Measurements from ENCODE around the gene MSRB2. TPM values are rescaled to one million over a fixed set of nuclear protein-coding genes. Genes with fewer than 3 reads are reported as not detected.

Gene MSRB2
- total and polyA plus RNA-seq, 2 experiments from 2014 or later = 9.5 to 34.6 TPM

DNA sequence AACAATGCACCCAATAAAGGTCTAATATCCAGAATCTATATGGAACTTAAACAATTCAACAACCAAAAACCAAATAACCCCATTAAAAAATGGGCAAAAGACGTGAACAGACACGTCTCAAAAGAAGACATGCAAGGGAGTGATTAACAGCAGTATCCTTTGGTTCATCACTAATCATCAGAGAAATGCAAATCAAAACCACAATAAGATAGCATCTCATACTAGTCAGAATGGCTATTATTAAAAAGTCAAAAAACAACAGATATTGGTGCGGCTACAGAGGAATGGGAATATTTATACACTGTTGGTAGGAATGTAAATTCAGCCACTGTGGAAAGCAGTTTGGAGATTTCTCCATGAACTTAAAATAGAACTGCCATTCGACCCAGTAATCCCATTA lies 46.6 kb downstream of the MSRB2 start (continued):
- TF ChIP-seq, protein P1, sequence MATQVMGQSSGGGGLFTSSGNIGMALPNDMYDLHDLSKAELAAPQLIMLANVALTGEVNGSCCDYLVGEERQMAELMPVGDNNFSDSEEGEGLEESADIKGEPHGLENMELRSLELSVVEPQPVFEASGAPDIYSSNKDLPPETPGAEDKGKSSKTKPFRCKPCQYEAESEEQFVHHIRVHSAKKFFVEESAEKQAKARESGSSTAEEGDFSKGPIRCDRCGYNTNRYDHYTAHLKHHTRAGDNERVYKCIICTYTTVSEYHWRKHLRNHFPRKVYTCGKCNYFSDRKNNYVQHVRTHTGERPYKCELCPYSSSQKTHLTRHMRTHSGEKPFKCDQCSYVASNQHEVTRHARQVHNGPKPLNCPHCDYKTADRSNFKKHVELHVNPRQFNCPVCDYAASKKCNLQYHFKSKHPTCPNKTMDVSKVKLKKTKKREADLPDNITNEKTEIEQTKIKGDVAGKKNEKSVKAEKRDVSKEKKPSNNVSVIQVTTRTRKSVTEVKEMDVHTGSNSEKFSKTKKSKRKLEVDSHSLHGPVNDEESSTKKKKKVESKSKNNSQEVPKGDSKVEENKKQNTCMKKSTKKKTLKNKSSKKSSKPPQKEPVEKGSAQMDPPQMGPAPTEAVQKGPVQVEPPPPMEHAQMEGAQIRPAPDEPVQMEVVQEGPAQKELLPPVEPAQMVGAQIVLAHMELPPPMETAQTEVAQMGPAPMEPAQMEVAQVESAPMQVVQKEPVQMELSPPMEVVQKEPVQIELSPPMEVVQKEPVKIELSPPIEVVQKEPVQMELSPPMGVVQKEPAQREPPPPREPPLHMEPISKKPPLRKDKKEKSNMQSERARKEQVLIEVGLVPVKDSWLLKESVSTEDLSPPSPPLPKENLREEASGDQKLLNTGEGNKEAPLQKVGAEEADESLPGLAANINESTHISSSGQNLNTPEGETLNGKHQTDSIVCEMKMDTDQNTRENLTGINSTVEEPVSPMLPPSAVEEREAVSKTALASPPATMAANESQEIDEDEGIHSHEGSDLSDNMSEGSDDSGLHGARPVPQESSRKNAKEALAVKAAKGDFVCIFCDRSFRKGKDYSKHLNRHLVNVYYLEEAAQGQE (IDR thresholded peaks at IDR 0.05; ENCODE audit: unreplicated experiment) = no peak

DNA sequence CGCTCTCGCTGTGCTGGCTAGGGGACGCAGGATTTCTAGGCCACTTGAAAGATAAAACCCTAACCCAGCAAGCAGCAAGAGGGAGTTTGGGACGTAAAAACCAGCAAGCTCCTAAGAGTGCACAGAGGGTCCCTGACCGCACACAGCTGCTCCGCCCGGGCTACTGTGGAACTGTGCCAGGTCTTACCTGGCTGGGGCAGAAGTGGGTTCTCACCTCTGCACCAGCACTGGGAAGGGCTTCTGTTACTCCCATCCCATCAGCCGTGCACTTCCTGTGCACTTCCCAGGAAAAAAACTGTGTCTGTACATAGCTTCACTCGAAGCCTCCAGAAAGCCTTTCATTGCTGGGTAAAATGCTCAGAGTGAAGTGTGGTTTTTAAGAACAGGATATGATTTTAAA lies 50.9 kb downstream of the MSRB2 start:
- TF ChIP-seq POLR2AphosphoS5 (IDR thresholded peaks at IDR 0.05; ENCODE audit: low read depth) (no peak), ZNF331 (CRISPR knock-in tag; IDR thresholded peaks at IDR 0.05; ENCODE audit: low read depth) (no peak), NANOG (IDR thresholded peaks at IDR 0.05; ENCODE audit: borderline replicate concordance) (no peak)
- TF ChIP-seq, protein P2, sequence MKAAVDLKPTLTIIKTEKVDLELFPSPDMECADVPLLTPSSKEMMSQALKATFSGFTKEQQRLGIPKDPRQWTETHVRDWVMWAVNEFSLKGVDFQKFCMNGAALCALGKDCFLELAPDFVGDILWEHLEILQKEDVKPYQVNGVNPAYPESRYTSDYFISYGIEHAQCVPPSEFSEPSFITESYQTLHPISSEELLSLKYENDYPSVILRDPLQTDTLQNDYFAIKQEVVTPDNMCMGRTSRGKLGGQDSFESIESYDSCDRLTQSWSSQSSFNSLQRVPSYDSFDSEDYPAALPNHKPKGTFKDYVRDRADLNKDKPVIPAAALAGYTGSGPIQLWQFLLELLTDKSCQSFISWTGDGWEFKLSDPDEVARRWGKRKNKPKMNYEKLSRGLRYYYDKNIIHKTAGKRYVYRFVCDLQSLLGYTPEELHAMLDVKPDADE (IDR thresholded peaks at IDR 0.05) = no peak
- TF ChIP-seq, protein P1 (IDR thresholded peaks at IDR 0.05; ENCODE audit: unreplicated experiment) = no peak
- Histone ChIP-seq H4K20me1 (replicated peaks; ENCODE audit: insufficient read depth) (no peaks in the 10 kb centered on the region), H3K27ac (ENCODE audit: low read depth) (no peak overlapping the region), H3K9me2 (ENCODE audit: insufficient read depth) (0 out of 2 replicates have a peak, but pooled peaks cover 1% of the 10 kb centered on the region), H3K4me2 (no peak overlapping the region), H3K4me1 (ENCODE audit: insufficient read depth) (no peaks in the 10 kb centered on the region), H2AFZ (peak overlapping the region; percentile 72; the same call in 1 of the 2 replicates), H3K4me3 (no peak overlapping the region), H3F3A (replicated peaks; ENCODE audit: low read depth) (no peaks in the 10 kb centered on the region), H3K27me3 (ENCODE audit: insufficient read depth) (no peaks in the 10 kb centered on the region), H3K79me2 (replicated peaks; ENCODE audit: insufficient read depth) (no peaks in the 10 kb centered on the region), H3K36me3 (ENCODE audit: insufficient read depth) (no peaks in the 10 kb centered on the region)
- no peak overlapping the region for H3K4me3 Mint-ChIP-seq
- no peaks in the 10 kb centered on the region for H3K27me3 Mint-ChIP-seq (ENCODE audit: insufficient read depth, low read depth, poor library complexity)
- H3K36me3 Mint-ChIP-seq (ENCODE audit: low read depth) = no peaks in the 10 kb centered on the region
- no peaks in the 10 kb centered on the region for H3K9me3 Mint-ChIP-seq
- peak; percentile 50 for ATAC-seq
- no peak for DNase-seq (ENCODE audit: low spot score)
- no peak overlapping the region for H3K27ac Mint-ChIP-seq
- no peaks in the 10 kb centered on the region for H3K4me1 Mint-ChIP-seq
